SK-N-MC (cell line): ENCODE data around the gene OSBPL1A.

ENCODE experiments used
- EZH2 ChIP-seq: fragments of 200-600 bp; sonication (generic); IDR thresholded peaks from one replicate; pipeline ENCODE4 v1.6.1; 2017; ENCODE audit warnings: antibody characterized with exemption
- POLR2AphosphoS5 ChIP-seq: IDR thresholded peaks from 2 replicates; pipeline ENCODE4 v1.6.1; 2012; ENCODE audit warnings: mild to moderate bottlenecking, low read depth, low read length, borderline replicate concordance

GRCh38 chr18:24426073-24426397 lies 28.4 kb upstream of the OSBPL1A start:
- TF ChIP-seq EZH2 (no peak), POLR2AphosphoS5 (no peak)
